ENCODE data around the gene RPS29. TPM values are rescaled to one million over a fixed set of nuclear protein-coding genes. Genes with fewer than 3 reads are reported as not detected.
"Not testable (repeated sequence)": the region's sequence is repeated elsewhere in the genome, so short reads cannot be mapped to it uniquely, and the experiment has no call there.

RPS29 gene
- total and polyA plus RNA-seq, 10 of the 15 experiments (the other 5 are each of a cell fraction or from before 2014, with no cell fraction given) = 2,685 to 10,815 (median 4,359) TPM

- 0 out of 2 replicates have a peak, but pooled peaks have one; percentile 7 for TF ChIP-seq MEF2A (IDR thresholded peaks at IDR 0.05; ENCODE audit: insufficient read depth, low read depth, low read length)
- TF ChIP-seq KLF5 (IDR thresholded peaks at IDR 0.05; ENCODE audit: partially characterized antibody) = peak; percentile 22
- peak; percentile 45; the same call in 1 of the 2 replicates for TF ChIP-seq NR2F1 (conservative IDR thresholded peaks at IDR 0.05)
- TF ChIP-seq MLLT1 (IDR thresholded peaks at IDR 0.05) = peak; percentile 23; the same call in 1 of the 2 replicates
Measured at GRCh38 chr14:49586673-49587460, 687 bp upstream of the RPS29 start (continued).

DNA sequence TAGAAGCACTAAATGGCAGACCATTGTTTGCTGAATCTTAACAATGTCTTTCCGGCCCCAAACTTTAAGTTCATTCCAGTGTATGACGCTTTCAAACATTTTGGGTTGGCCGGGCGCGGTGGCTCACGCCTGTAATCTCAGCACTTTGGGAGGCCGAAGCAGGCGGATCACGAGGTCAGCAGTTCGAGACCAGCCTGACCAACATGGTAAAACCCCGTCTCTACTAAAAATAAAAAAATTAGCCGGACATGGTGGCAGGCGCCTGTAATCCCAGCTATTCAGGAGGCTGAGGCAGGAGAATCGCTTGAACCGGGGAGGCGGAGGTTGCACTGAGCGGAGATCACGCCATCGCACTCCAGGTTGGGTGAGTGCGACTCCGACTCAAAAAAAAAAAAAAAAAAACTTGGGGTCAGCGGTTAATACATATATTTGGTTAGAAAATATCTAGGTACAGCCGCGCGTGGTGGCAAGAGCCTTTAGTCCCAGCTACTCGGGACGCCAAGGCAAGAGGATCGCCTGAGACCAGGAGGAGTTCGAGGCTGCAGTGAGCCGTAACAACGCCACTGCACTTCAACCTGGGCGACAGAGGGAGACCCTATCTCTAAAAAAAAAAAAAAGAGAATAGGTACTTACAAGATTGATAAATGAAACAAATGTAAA lies 1.1 kb downstream of the RPS29 start:
- peaks cover 2 to 17% of the 10 kb centered on the region in 2 experiments; a peak in 3 of 4 replicates for H3K36me3 ChIP-seq (ENCODE audit: control insufficient read depth in 2 of 2, insufficient read depth in 2 of 2, low read length in 1 of 2)
- H3K9me3 ChIP-seq (replicated peaks; ENCODE audit: control insufficient read depth, insufficient read depth, low read length); BruUV-seq (replicated peaks); H3K27me3 ChIP-seq (replicated peaks in 1 of 2; ENCODE audit: control insufficient read depth in 2 of 2, insufficient read depth in 2 of 2, low read length in 1 of 2); DNase-seq (ENCODE audit: low read depth, low spot score); H2AFZ ChIP-seq (ENCODE audit: control insufficient read depth, low read depth, low read length); in situ Hi-C loops (cut with MboI); H3K4me1 ChIP-seq (ENCODE audit: control insufficient read depth, insufficient read depth, low read length); H4K20me1 ChIP-seq (ENCODE audit: control insufficient read depth, insufficient read depth): not testable (repeated sequence)
- intact Hi-C loops (cut with micrococcal nuclease; ENCODE audit: unreplicated experiment) = loop anchor here (5.0 kb wide), 1 partner anchor 123 kb away; no protein-coding TSS in a partner anchor
- peak overlapping the region; percentile 99 for H3K9ac ChIP-seq (ENCODE audit: control insufficient read depth, insufficient read depth, low read length)
- SMC1A ChIA-PET (ENCODE audit: uncharacterized antibody, unreplicated experiment) = interaction anchor here (0.8 to 2.8 kb wide), 10 partner anchors 12 to 691 kb away, joined by 3 to 11 read pairs (median 4); partner anchors contain the start of genes MGAT2, NEMF and RPL36AL
- H3K79me2 ChIP-seq (ENCODE audit: control insufficient read depth, insufficient read depth, low read length) = peaks cover 57% of the 10 kb centered on the region
- CTCF ChIA-PET = interaction anchor here (0.6 to 5.6 kb wide), 9 partner anchors 12 to 455 kb away, joined by 3 to 75 read pairs (median 5); partner anchors contain the start of genes LRR1, MGAT2 and RPL36AL
- TF ChIP-seq GABPA (IDR thresholded peaks at IDR 0.05; ENCODE audit: low read depth) (0 out of 2 replicates have a peak, but pooled peaks have one; percentile 8), SMARCA5 (IDR thresholded peaks at IDR 0.05) (peak; percentile 42; the same call in 1 of the 2 replicates)
- peak overlapping the region; percentile 41 for H3K4me2 ChIP-seq (ENCODE audit: control insufficient read depth, insufficient read depth)
- ATAC-seq = peak; percentile 3; the same call in 1 of the 3 replicates
- peak overlapping the region; percentile 90 for H3K4me3 ChIP-seq
- FAIRE-seq = peak; percentile 49
- RAD21 ChIA-PET (ENCODE audit: unreplicated experiment) = interaction anchor here (0.7 to 4.2 kb wide), 6 partner anchors 11 to 277 kb away, joined by 3 to 27 read pairs (median 15); partner anchors contain the start of genes LRR1, MGAT2 and RPL36AL
- peak overlapping the region; percentile 99 for H3K27ac ChIP-seq (ENCODE audit: control insufficient read depth, insufficient read depth)
- WGBS (ENCODE audit: insufficient coverage, insufficient replicate concordance, low lambda C conversion rate, missing lambda C conversion rate) = under 1% methylated on average over 32 of the region's 32 CpGs
- POLR2A ChIA-PET = interaction anchor here (0.6 to 5.4 kb wide), 11 partner anchors 11 to 944 kb away, joined by 3 to 62 read pairs (median 5); partner anchors contain the start of genes LRR1, MGAT2 and RPL36AL

Data from GM12878 (cell line).